Measurements from ENCODE around the gene FANCI.

DNA sequence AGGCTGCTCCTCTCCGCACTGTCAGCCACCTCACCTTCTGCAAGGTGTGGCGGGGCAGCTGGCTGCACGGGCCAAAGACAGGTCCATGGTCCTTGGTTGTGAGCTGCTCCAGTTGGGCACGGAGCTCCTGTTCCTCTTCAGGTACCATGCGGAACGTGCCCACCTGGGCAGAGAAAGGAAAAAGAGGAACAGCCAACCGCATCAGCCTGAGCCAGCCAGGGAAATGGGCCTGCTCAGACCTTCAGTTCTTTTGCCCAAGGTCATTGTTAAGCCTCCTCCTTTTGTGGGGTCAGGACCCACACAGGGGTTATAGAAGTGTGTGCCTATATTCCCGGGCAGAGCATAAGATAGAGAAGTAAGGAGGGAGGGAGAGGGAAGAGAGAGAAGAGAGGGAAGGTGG lies 25.2 kb upstream of the FANCI start:
- TF ChIP-seq, protein P1, sequence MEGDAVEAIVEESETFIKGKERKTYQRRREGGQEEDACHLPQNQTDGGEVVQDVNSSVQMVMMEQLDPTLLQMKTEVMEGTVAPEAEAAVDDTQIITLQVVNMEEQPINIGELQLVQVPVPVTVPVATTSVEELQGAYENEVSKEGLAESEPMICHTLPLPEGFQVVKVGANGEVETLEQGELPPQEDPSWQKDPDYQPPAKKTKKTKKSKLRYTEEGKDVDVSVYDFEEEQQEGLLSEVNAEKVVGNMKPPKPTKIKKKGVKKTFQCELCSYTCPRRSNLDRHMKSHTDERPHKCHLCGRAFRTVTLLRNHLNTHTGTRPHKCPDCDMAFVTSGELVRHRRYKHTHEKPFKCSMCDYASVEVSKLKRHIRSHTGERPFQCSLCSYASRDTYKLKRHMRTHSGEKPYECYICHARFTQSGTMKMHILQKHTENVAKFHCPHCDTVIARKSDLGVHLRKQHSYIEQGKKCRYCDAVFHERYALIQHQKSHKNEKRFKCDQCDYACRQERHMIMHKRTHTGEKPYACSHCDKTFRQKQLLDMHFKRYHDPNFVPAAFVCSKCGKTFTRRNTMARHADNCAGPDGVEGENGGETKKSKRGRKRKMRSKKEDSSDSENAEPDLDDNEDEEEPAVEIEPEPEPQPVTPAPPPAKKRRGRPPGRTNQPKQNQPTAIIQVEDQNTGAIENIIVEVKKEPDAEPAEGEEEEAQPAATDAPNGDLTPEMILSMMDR (IDR thresholded peaks at IDR 0.05): no peak
- TF ChIP-seq POLR2A (IDR thresholded peaks at IDR 0.05) (no peak), POLR2AphosphoS5 (IDR thresholded peaks at IDR 0.05) (no peak)

Measured in sigmoid colon (tissue), 4 donors.